SKM-1 treated with dmso at 0.1 percent for 144 hours (cell line): ENCODE results near the gene ESRRA.

Source experiments
- DNase-seq: peaks from one replicate; lab custom pipeline; 2025; ENCODE audit not compliant: unreplicated experiment; lab: John Stamatoyannopoulos, UW

The ESRRA gene

GRCh38 chr11:64364435-64364834 is 59.1 kb downstream of the ESRRA start:
- DNase-seq: no peak

- DNase-seq: no peak
These were observed 59.6 kb downstream of the ESRRA start for GRCh38 chr11:64364911-64365310.
